Mesenteric fat pad (tissue), 1 donor: Measurements from ENCODE around the gene SPG11. TPM values are rescaled to one million over a fixed set of nuclear protein-coding genes. Genes with fewer than 3 reads are reported as not detected.

Source experiments
- DNase-seq: peaks from one replicate; pipeline ENCODE4 v3.0.0-alpha.2; 2020; ENCODE audit warnings: low spot score
- total RNA-seq: library from RNA; stranded (reverse); fragmentation: NEBNext Ultra II Directional; extraction: Animal tissue kit (Norgen Biotek cat#: 25700); gene quantifications from one replicate; pipeline ENCODE4 v1.2.1, GENCODE V29; 2021
- donor health status: DM: yes; HTN: yes; CAD: no.

SPG11 gene
- total RNA-seq, 1 donor from 2014 or later = 72.1 TPM

DNA sequence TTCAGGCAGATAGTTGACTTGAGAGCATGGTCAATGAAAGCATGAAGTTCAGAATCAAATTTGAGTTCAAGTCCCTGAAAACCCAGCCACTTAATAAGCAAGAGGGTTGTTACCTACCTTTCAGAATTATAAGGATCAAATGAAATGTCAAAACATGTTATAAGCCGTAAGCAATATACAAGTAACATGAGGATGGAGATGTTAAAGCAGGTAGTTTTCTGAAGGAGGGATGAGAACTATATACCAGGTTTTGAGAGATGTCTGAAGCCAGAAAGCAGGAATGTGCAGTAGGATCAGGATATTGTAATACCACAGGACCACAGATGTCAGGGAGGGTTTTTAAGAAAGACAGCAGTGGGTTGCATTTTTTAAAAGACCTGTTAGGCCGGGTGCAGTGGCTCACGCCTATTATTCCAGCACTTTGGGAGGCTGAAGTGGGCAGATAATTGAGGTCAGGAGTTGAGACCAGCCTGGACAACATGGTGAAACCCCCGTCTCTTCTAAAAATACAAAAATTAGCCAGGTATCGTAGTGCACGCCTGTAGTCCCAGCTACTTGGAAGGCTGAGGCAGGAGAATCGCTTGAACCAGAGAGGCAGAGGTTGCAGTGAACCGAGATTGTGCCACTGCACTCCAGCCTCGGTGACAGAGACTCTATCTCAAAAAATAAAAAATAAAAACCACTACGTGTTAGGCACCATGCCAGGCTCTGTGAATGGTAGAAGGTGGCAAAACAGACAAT is 133.4 kb downstream of the SPG11 start:
- no peak for DNase-seq

- no peak for DNase-seq
Observed at GRCh38 chr15:44527241-44527640, 136.2 kb downstream of the SPG11 start.

GRCh38 chr15:44525018-44525417 is 138.4 kb downstream of the SPG11 start:
- no peak for DNase-seq

DNA sequence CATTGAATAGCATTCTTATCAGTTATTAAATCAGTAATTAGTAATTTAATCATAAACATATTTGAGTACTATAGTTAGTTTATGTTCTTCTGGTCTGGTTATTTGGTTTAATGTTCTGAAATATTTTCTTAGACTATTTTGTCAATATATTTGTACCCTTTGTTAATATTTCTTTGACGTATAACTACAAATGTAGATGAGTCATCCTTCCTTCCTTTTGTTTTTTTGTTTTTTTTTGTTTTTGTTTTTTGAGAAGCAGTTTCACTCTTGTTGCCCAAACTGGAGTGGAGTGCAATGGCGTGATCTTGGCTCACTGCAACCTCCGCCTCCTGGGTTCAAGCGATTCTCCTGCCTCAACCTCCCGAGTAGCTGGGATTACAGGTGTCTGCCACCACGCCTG is 143.9 kb downstream of the SPG11 start:
- DNase-seq = no peak

- no peak for DNase-seq
Observed at GRCh38 chr15:44516436-44516835, 147.0 kb downstream of the SPG11 start.

Other genes with a start within 250 kb of the SPG11 start
- 26.1 TPM for gene CTDSPL2, start 236.0 kb downstream of the SPG11 start, total RNA-seq
- gene EIF3J, start 126.5 kb downstream of the SPG11 start, total RNA-seq = 84.9 TPM
- 2.2 TPM for gene PATL2, start 47.7 kb upstream of the SPG11 start, total RNA-seq
- 2,407 TPM for gene B2M, start 47.9 kb upstream of the SPG11 start, total RNA-seq
- 18.1 TPM for gene TRIM69, start 72.9 kb upstream of the SPG11 start, total RNA-seq